ENCODE data around the gene ATP6V1B1. TPM values are rescaled to one million over a fixed set of nuclear protein-coding genes. Genes with fewer than 3 reads are reported as not detected.

Gene ATP6V1B1
- total RNA-seq, 1 experiment from 2014 or later: 6.5 TPM

GRCh38 chr2:70949086-70949485 is 13.4 kb downstream of the ATP6V1B1 start:
- no peaks in the 10 kb centered on the region for H3K9me3 ChIP-seq (ENCODE audit: low read depth, low read length, poor library complexity, severe bottlenecking)
- ChIA-PET CTCF (interaction anchor here (0.8 to 1.9 kb wide), 8 partner anchors 17 to 645 kb away, joined by 3 to 24 read pairs (median 4); partner anchors contain the start of gene FIGLA), POLR2A (ENCODE audit: low non-redundant PET) (no interaction called here)
- BruUV-seq (replicated peaks): no TSS peak
- no peaks in the 10 kb centered on the region for H3K27me3 ChIP-seq (replicated peaks; ENCODE audit: insufficient read depth, low read depth, low read length, poor library complexity)
- no peaks in the 10 kb centered on the region for H3K36me3 ChIP-seq (ENCODE audit: insufficient read depth, low read length, poor library complexity, severe bottlenecking)
- intact Hi-C loops (cut with micrococcal nuclease; ENCODE audit: unreplicated experiment): loop anchor here (2.0 to 5.0 kb wide), 2 partner anchors 86 to 292 kb away; no protein-coding TSS in a partner anchor
- H3K4me1 ChIP-seq (ENCODE audit: insufficient read depth, low read length, poor library complexity, severe bottlenecking): no peaks in the 10 kb centered on the region
- DNase-seq (ENCODE audit: low spot score): no peak
- TF ChIP-seq EZH2 (IDR thresholded peaks at IDR 0.05; ENCODE audit: borderline replicate concordance, low read depth, low read length, poor library complexity, severe bottlenecking) (no peak), CTCF (conservative IDR thresholded peaks at IDR 0.05; ENCODE audit: low read depth, low read length) (no peak)
- H3K27ac ChIP-seq (ENCODE audit: low read depth, low read length, poor library complexity, severe bottlenecking): no peak overlapping the region
- no peak overlapping the region for H3K4me3 ChIP-seq (ENCODE audit: low read depth, low read length, poor library complexity, severe bottlenecking)

GRCh38 chr2:70954886-70955285 is 19.2 kb downstream of the ATP6V1B1 start:
- H3K36me3 ChIP-seq (ENCODE audit: insufficient read depth, low read length, poor library complexity, severe bottlenecking): no peaks in the 10 kb centered on the region
- no peaks in the 10 kb centered on the region for H3K9me3 ChIP-seq (ENCODE audit: low read depth, low read length, poor library complexity, severe bottlenecking)
- intact Hi-C loops (cut with micrococcal nuclease; ENCODE audit: unreplicated experiment): no loop called here
- POLR2A ChIA-PET (ENCODE audit: low non-redundant PET): no interaction called here
- BruUV-seq (replicated peaks): no TSS peak
- DNase-seq (ENCODE audit: low spot score): no peak
- no peak for TF ChIP-seq EZH2 (IDR thresholded peaks at IDR 0.05; ENCODE audit: borderline replicate concordance, low read depth, low read length, poor library complexity, severe bottlenecking)
- no peak overlapping the region for H3K4me3 ChIP-seq (ENCODE audit: low read depth, low read length, poor library complexity, severe bottlenecking)
- no peaks in the 10 kb centered on the region for H3K4me1 ChIP-seq (ENCODE audit: insufficient read depth, low read length, poor library complexity, severe bottlenecking)
- H3K27ac ChIP-seq (ENCODE audit: low read depth, low read length, poor library complexity, severe bottlenecking): no peak overlapping the region
- H3K27me3 ChIP-seq (replicated peaks; ENCODE audit: insufficient read depth, low read depth, low read length, poor library complexity): no peaks in the 10 kb centered on the region
- CTCF ChIA-PET: no interaction called here

GRCh38 chr2:70956141-70956540 is 20.4 kb downstream of the ATP6V1B1 start:
- no TSS peak for BruUV-seq (replicated peaks)
- Histone ChIP-seq H3K9me3 (ENCODE audit: low read depth, low read length, poor library complexity, severe bottlenecking) (no peaks in the 10 kb centered on the region), H3K4me1 (ENCODE audit: insufficient read depth, low read length, poor library complexity, severe bottlenecking) (no peaks in the 10 kb centered on the region), H3K36me3 (ENCODE audit: insufficient read depth, low read length, poor library complexity, severe bottlenecking) (no peaks in the 10 kb centered on the region), H3K27ac (ENCODE audit: low read depth, low read length, poor library complexity, severe bottlenecking) (no peak overlapping the region), H3K4me3 (ENCODE audit: low read depth, low read length, poor library complexity, severe bottlenecking) (no peak overlapping the region), H3K27me3 (replicated peaks; ENCODE audit: insufficient read depth, low read depth, low read length, poor library complexity) (no peaks in the 10 kb centered on the region)
- TF ChIP-seq EZH2 (IDR thresholded peaks at IDR 0.05; ENCODE audit: borderline replicate concordance, low read depth, low read length, poor library complexity, severe bottlenecking) (no peak), CTCF (conservative IDR thresholded peaks at IDR 0.05; ENCODE audit: low read depth, low read length) (no peak)
- ChIA-PET CTCF (no interaction called here), POLR2A (ENCODE audit: low non-redundant PET) (no interaction called here)
- no peak for DNase-seq (ENCODE audit: low spot score)
- intact Hi-C loops (cut with micrococcal nuclease; ENCODE audit: unreplicated experiment): no loop called here

GRCh38 chr2:70957798-70958197 is 22.1 kb downstream of the ATP6V1B1 start:
- intact Hi-C loops (cut with micrococcal nuclease; ENCODE audit: unreplicated experiment): no loop called here
- Histone ChIP-seq H3K9me3 (ENCODE audit: low read depth, low read length, poor library complexity, severe bottlenecking) (no peaks in the 10 kb centered on the region), H3K4me1 (ENCODE audit: insufficient read depth, low read length, poor library complexity, severe bottlenecking) (no peaks in the 10 kb centered on the region), H3K27ac (ENCODE audit: low read depth, low read length, poor library complexity, severe bottlenecking) (no peak overlapping the region), H3K27me3 (replicated peaks; ENCODE audit: insufficient read depth, low read depth, low read length, poor library complexity) (no peaks in the 10 kb centered on the region), H3K36me3 (ENCODE audit: insufficient read depth, low read length, poor library complexity, severe bottlenecking) (no peaks in the 10 kb centered on the region), H3K4me3 (ENCODE audit: low read depth, low read length, poor library complexity, severe bottlenecking) (no peak overlapping the region)
- POLR2A ChIA-PET (ENCODE audit: low non-redundant PET): no interaction called here
- TF ChIP-seq EZH2 (IDR thresholded peaks at IDR 0.05; ENCODE audit: borderline replicate concordance, low read depth, low read length, poor library complexity, severe bottlenecking) (no peak), CTCF (conservative IDR thresholded peaks at IDR 0.05; ENCODE audit: low read depth, low read length) (no peak)
- DNase-seq (ENCODE audit: low spot score): no peak
- no TSS peak for BruUV-seq (replicated peaks)
- CTCF ChIA-PET: no interaction called here

Data from A673 (cell line).